HG03442 (cell line): ENCODE results near the gene VIT.
"Not testable (repeated sequence)": the region's sequence is repeated elsewhere in the genome, so short reads cannot be mapped to it uniquely, and the experiment has no call there.

Experiments used
- ATAC-seq: cut with Tn5 transposase; IDR thresholded peaks from one replicate; pipeline ENCODE4 v1.9.1; 2021; ENCODE audit warnings: mild to moderate bottlenecking, moderate library complexity; ENCODE audit not compliant: unreplicated experiment

The VIT gene

GRCh38 chr2:36801088-36801487 is 104.6 kb downstream of the VIT start:
- peak; percentile 49 for ATAC-seq

GRCh38 chr2:36802952-36803351 is 106.4 kb downstream of the VIT start:
- ATAC-seq, result no peak

- no peak for ATAC-seq
Observed at GRCh38 chr2:36805635-36806224, 109.2 kb downstream of the VIT start.

GRCh38 chr2:36807223-36807886 is 110.8 kb downstream of the VIT start:
- ATAC-seq, result no peak

GRCh38 chr2:36808386-36809068 is 112.0 kb downstream of the VIT start:
- no peak for ATAC-seq

- no peak for ATAC-seq
Observed at GRCh38 chr2:36809069-36809445, 112.5 kb downstream of the VIT start.

- no peak for ATAC-seq
Observed at GRCh38 chr2:36811071-36811470, 114.6 kb downstream of the VIT start.

- no peak for ATAC-seq
Observed at GRCh38 chr2:36812196-36812595, 115.7 kb downstream of the VIT start.

GRCh38 chr2:36818542-36818941 is 122.0 kb downstream of the VIT start:
- ATAC-seq, result no peak

- ATAC-seq, result no peak
Observed at GRCh38 chr2:36819095-36819711, 122.7 kb downstream of the VIT start.

GRCh38 chr2:36820942-36821605 is 124.6 kb downstream of the VIT start:
- ATAC-seq, result no peak

- no peak for ATAC-seq
Observed at GRCh38 chr2:36823862-36824261, 127.4 kb downstream of the VIT start.

- ATAC-seq, result no peak
Observed at GRCh38 chr2:36824273-36824672, 127.8 kb downstream of the VIT start.

GRCh38 chr2:36824683-36825082 is 128.2 kb downstream of the VIT start:
- not testable (repeated sequence) for ATAC-seq

GRCh38 chr2:36831185-36831584 is 134.7 kb downstream of the VIT start:
- no peak for ATAC-seq

GRCh38 chr2:36834203-36834602 is 137.7 kb downstream of the VIT start:
- no peak for ATAC-seq

GRCh38 chr2:36834731-36835524 is 138.4 kb downstream of the VIT start:
- no peak for ATAC-seq

GRCh38 chr2:36839976-36840617 is 143.6 kb downstream of the VIT start:
- ATAC-seq, result no peak

GRCh38 chr2:36843838-36844237 is 147.3 kb downstream of the VIT start:
- no peak for ATAC-seq

- no peak for ATAC-seq
Observed at GRCh38 chr2:36849265-36849664, 152.8 kb downstream of the VIT start.
